ENCODE results near the gene PLEKHA4. TPM values are rescaled to one million over a fixed set of nuclear protein-coding genes. Genes with fewer than 3 reads are reported as not detected.
"Not testable (repeated sequence)": the region's sequence is repeated elsewhere in the genome, so short reads cannot be mapped to it uniquely, and the experiment has no call there.

Gene PLEKHA4
- total RNA-seq, 1 donor from 2014 or later, result 21.2 TPM

DNA sequence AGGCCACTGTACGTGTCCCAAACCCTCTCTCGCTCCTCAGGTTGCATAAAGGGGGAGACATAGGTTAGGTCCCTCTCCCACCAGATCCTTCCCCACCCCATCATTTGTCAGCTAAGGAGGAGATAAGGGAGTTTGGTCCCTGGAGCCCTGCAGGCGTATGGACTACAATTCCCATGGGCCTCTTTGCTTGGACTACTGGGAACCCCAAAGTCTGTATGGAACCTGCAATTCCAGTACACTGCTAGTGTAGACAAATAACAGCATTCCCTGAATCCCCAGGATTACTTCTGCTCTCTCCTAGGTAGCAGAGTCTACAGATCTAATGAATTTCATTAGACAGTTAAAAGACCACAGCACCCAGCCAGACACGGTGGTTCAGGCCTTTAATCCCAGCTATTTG lies 16.1 kb downstream of the PLEKHA4 start:
- Histone ChIP-seq H3K27ac (no peak overlapping the region), H3K4me3 (no peak overlapping the region), H3K4me1 (no peaks in the 10 kb centered on the region), H3K27me3 (ENCODE audit: low read depth) (no peaks in the 10 kb centered on the region), H3K36me3 (peaks cover 11% of the 10 kb centered on the region), H3K9me3 (no peaks in the 10 kb centered on the region)
- intact Hi-C loops (cut with DNase I), result no loop called here
- DNase-seq (no peak), ATAC-seq (no peak)
- TF ChIP-seq, protein P1, sequence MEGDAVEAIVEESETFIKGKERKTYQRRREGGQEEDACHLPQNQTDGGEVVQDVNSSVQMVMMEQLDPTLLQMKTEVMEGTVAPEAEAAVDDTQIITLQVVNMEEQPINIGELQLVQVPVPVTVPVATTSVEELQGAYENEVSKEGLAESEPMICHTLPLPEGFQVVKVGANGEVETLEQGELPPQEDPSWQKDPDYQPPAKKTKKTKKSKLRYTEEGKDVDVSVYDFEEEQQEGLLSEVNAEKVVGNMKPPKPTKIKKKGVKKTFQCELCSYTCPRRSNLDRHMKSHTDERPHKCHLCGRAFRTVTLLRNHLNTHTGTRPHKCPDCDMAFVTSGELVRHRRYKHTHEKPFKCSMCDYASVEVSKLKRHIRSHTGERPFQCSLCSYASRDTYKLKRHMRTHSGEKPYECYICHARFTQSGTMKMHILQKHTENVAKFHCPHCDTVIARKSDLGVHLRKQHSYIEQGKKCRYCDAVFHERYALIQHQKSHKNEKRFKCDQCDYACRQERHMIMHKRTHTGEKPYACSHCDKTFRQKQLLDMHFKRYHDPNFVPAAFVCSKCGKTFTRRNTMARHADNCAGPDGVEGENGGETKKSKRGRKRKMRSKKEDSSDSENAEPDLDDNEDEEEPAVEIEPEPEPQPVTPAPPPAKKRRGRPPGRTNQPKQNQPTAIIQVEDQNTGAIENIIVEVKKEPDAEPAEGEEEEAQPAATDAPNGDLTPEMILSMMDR (IDR thresholded peaks at IDR 0.05), result no peak

DNA sequence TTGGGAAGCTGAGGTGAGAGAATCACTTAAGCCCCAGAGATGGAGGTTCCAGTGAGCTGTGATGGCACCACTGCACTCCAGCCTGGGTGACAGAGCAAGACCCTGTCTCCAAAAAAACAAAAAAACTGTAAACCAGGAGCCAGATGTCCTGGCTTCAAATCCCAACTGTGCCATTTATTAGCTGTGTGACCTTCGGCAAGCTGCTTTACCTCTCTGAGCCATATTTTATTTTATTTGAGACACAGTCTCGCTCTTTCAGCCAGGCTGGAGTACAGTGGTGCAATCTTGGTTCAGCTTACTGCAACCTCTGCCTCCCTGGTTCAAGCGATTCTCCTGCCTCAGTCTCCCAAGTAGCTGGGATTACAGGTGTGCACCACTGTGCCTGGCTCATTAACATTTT lies 21.8 kb downstream of the PLEKHA4 start:
- H3K27ac ChIP-seq; ATAC-seq; H3K9me3 ChIP-seq; H3K4me3 ChIP-seq; DNase-seq; H3K27me3 ChIP-seq (ENCODE audit: low read depth); intact Hi-C loops (cut with DNase I); H3K4me1 ChIP-seq: not testable (repeated sequence)
- peaks cover 26% of the 10 kb centered on the region for H3K36me3 ChIP-seq

DNA sequence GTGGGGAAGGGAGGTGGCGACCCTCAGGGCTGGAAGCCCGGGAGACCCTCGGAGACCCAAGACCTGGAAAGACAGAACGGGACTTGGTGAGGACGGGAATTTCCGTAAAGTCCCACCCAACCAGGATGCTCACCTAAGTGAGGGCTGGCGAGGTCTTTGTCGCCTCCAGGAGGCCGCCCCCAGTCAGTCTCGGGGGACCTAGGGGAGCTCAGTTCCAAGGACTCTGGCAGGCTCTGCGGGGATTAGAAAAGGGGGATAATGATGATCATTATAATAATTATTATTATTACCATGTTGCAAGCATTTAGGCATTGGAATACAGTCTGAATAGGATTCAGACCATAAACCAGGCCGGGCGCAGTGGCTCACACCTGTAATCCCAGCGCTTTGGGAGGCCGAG lies 23.0 kb downstream of the PLEKHA4 start:
- Histone ChIP-seq H3K4me1 (no peaks in the 10 kb centered on the region), H3K9me3 (no peaks in the 10 kb centered on the region), H3K27ac (no peak overlapping the region), H3K4me3 (no peak overlapping the region), H3K36me3 (peaks cover 18% of the 10 kb centered on the region), H3K27me3 (ENCODE audit: low read depth) (no peaks in the 10 kb centered on the region)
- TF ChIP-seq, protein P1 (IDR thresholded peaks at IDR 0.05), result no peak
- DNase-seq (no peak), ATAC-seq (no peak)
- intact Hi-C loops (cut with DNase I), result no loop called here

DNA sequence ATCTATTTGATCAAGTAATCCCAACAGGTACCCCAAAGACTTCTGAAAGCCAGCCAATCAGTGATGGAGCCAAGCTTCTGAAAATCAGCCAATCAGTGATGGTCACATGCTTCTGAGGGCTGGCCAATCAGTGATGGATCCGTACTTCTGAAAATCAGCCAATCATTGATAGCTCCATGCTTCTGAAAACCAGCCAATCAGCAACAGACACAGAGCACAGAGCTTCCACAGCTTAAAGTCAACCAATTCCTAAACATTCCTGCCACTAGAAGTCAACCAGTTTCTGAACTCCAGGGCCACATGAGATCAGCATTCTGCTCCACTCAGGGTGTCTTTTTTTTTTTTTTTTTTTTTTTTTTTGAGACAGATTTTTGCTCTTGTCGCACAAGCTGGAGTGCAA lies 23.9 kb downstream of the PLEKHA4 start:
- Histone ChIP-seq H3K9me3 (no peaks in the 10 kb centered on the region), H3K36me3 (peaks cover 18% of the 10 kb centered on the region), H3K27ac (no peak overlapping the region), H3K4me3 (no peak overlapping the region), H3K4me1 (no peaks in the 10 kb centered on the region), H3K27me3 (ENCODE audit: low read depth) (no peaks in the 10 kb centered on the region)
- TF ChIP-seq, protein P1 (IDR thresholded peaks at IDR 0.05), result no peak
- ATAC-seq, result no peak
- intact Hi-C loops (cut with DNase I), result loop anchor here (5.0 kb wide), 1 partner anchor 57 kb away; no protein-coding TSS in a partner anchor
- DNase-seq, result no peak

DNA sequence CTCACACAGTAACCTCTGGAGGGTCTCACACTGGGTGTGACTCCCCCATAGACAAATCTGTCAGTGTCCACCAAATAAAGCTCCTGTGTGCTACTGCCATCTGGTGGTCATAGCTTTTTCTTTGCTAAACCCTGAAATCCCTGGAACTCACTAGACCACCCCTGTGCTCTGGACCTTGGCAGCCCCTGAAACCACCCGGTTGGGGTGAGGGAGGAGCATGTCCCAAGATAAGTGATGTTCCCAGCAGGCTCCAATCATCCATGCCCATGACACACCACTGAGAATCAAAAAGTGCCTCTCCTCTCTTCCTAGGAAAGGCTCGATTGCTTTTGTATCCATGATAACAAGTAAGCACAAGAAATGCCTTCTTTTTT lies 25.6 kb downstream of the PLEKHA4 start:
- TF ChIP-seq, protein P1 (IDR thresholded peaks at IDR 0.05), result peak; percentile 81
- DNase-seq (no peak), ATAC-seq (peak; percentile 75 to 78)
- Histone ChIP-seq H3K27ac (no peak overlapping the region), H3K9me3 (no peaks in the 10 kb centered on the region), H3K27me3 (ENCODE audit: low read depth) (no peaks in the 10 kb centered on the region), H3K4me3 (no peak overlapping the region), H3K4me1 (no peaks in the 10 kb centered on the region), H3K36me3 (peaks cover 18% of the 10 kb centered on the region)
- intact Hi-C loops (cut with DNase I), result loop anchor here (5.0 kb wide), 1 partner anchor 55 kb away; no protein-coding TSS in a partner anchor

DNA sequence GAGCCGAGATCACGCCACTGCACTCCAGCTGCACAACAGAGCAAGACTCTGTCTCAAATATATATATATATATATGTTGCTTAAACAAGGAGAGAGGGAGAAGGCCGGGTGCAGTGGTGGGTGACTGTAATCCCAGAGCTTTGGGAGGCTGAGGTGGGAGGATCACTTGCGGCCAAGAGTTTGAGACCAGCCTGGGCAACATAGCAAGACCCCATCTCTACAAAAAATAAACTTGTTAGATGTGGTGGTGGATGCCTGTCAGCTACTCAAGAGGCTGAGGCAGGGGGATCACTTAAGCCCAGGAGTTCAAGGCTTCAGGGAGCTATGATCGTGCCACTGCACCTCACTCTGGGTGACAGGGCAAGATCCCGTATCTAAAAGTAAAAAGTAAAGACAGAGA lies 26.8 kb downstream of the PLEKHA4 start:
- no peak for ATAC-seq
- intact Hi-C loops (cut with DNase I), result loop anchor here (5.0 kb wide), 1 partner anchor 54 kb away; no protein-coding TSS in a partner anchor
- peak overlapping the region; percentile 21 for H3K27ac ChIP-seq
- H3K4me1 ChIP-seq, result peaks cover 7% of the 10 kb centered on the region
- H3K36me3 ChIP-seq, result peaks cover 7% of the 10 kb centered on the region
- no peak for DNase-seq
- no peak overlapping the region for H3K4me3 ChIP-seq
- no peaks in the 10 kb centered on the region for H3K27me3 ChIP-seq (ENCODE audit: low read depth)
- H3K9me3 ChIP-seq, result no peaks in the 10 kb centered on the region
- TF ChIP-seq, protein P1 (IDR thresholded peaks at IDR 0.05), result no peak
